Measurements from ENCODE around the gene TBC1D13.
"Not testable (repeated sequence)": the region's sequence is repeated elsewhere in the genome, so short reads cannot be mapped to it uniquely, and the experiment has no call there.

TBC1D13 gene

GRCh38 chr9:128785427-128785826 lies 1.6 kb upstream of the TBC1D13 start:
- no peak for DNase-seq

GRCh38 chr9:128787659-128788058 lies 606 bp downstream of the TBC1D13 start:
- DNase-seq: no peak

GRCh38 chr9:128788445-128788844 lies 1.4 kb downstream of the TBC1D13 start:
- no peak for DNase-seq

DNA sequence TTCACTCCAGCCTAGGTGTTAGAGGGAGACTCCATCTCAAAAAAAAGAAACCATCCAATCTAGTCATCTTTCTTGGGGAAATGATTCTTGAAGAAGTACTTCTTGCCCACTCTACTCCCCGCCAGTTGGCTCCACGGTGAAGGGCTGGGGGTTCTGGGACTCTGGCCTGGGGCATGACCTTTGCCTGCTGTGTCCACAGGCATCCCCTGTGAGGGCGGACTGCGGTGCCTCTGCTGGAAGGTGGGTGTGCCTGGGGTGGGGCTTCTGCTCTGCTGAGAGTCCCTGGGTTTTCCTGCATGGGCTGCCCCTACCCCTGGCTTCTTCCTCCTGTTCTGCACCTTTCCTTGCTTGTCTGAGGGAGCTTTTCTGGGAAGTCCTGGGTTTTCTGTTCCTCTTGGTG lies 3.5 kb downstream of the TBC1D13 start:
- DNase-seq: no peak

DNA sequence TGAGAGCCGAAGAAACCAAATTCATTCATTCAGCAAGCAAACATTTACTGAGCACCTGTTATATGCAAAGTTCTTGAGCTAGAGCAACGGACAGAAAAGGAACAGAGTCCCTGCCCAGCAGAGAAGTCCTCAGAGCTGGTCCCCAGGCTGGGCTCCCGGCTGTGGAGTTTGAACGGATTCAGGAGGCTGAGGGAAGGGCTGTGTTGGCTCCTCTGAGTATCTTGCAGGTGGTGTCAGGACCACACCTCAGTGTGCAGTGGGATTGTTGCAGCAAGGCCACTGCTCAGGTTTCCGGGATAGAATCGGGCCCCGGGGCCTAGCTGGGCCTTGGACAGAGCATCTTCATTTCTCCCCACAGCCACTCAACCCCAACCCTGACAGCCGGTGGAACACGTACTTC lies 5.1 kb downstream of the TBC1D13 start:
- DNase-seq: no peak

DNA sequence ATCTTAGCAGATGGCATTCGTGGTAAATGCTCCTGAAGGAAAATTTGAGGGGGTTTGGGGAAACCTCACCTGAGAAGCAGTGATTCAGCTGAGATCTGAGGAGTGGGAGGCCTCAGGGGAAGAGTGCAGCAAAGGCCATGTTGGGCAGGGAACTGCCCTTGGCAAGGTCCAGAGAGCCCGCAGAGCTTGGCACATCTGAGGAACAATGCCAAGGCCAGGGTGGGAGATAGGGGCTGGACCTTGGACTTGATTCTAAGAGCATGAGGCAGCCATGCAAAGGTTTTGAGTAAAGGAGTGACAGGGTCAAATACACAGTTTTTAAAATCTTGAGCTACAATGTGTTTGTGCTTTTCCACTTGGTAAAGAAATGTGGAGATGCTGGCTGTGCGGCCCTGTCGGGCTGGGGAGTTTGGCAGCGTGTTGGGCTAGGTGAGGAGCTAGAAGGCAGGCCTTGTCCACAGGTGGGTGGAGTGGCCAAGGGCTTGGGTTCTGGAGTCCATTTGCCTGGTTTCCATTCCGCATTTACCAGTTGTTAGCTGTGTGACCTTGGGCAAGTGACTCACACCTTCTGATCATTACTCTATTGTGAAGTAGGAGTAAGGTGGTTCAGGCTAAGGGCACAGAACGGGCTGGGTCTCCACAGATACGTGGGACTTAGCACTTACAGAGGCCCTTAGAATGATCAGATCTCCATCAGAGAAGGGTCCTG lies 6.1 kb downstream of the TBC1D13 start:
- DNase-seq: no peak

GRCh38 chr9:128794961-128795360 lies 7.9 kb downstream of the TBC1D13 start:
- not testable (repeated sequence) for DNase-seq

GRCh38 chr9:128798896-128799295 lies 11.8 kb downstream of the TBC1D13 start:
- DNase-seq: no peak

- no peak for DNase-seq
Measured at GRCh38 chr9:128800061-128800460, 13.0 kb downstream of the TBC1D13 start.

DNA sequence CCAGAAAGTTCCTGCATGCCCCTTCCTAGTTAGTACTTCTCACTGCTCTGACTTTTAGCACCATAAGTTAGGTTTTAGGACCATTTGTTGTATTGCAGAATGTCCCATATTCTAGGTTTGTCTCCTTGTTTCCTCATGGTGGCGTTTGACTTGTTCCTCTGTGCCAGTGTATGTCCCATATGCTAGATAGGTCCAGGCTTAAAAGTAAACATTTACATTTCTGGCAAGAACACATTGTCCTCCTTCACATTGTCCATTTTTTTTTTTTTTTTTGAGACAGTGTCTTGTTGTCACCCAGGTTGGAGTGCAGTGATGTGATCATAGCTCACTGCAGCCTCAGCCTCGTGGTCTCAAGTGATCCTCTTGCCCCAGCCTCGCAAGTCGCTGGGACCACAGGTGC lies 15.4 kb downstream of the TBC1D13 start:
- DNase-seq: no peak

DNA sequence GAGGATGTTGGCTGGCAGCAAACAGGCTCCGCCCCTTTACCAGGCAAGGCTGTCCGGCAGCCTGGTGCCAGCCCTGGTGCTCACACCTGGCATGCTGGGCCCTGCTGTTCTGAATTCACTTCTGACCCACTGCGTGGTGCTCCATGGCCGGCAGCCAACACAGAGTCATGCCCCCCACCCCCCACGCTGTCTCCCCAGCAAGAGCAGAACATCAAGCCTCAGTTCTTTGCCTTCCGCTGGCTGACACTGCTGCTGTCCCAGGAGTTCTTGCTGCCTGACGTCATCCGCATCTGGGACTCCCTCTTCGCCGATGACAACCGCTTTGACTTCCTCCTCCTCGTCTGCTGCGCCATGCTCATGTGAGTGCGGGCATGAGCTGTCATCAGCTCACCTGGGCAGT lies 18.6 kb downstream of the TBC1D13 start:
- DNase-seq: no peak

- no peak for DNase-seq
Measured at GRCh38 chr9:128807827-128808226, 20.8 kb downstream of the TBC1D13 start.

GRCh38 chr9:128808543-128808942 lies 21.5 kb downstream of the TBC1D13 start:
- no peak for DNase-seq

- no peak for DNase-seq
Measured at GRCh38 chr9:128809036-128809599, 22.1 kb downstream of the TBC1D13 start.

- no peak for DNase-seq
Measured at GRCh38 chr9:128809831-128810230, 22.8 kb downstream of the TBC1D13 start.

GRCh38 chr9:128810873-128811272 lies 23.8 kb downstream of the TBC1D13 start:
- DNase-seq: no peak

- DNase-seq: peak; percentile 97
Measured at GRCh38 chr9:128818099-128818838, 31.2 kb downstream of the TBC1D13 start, which contains the start of gene ENDOG. ENDOG (plus strand) TSS chr9:128818500; CDS start chr9:128818685, 185 bp downstream.

DNA sequence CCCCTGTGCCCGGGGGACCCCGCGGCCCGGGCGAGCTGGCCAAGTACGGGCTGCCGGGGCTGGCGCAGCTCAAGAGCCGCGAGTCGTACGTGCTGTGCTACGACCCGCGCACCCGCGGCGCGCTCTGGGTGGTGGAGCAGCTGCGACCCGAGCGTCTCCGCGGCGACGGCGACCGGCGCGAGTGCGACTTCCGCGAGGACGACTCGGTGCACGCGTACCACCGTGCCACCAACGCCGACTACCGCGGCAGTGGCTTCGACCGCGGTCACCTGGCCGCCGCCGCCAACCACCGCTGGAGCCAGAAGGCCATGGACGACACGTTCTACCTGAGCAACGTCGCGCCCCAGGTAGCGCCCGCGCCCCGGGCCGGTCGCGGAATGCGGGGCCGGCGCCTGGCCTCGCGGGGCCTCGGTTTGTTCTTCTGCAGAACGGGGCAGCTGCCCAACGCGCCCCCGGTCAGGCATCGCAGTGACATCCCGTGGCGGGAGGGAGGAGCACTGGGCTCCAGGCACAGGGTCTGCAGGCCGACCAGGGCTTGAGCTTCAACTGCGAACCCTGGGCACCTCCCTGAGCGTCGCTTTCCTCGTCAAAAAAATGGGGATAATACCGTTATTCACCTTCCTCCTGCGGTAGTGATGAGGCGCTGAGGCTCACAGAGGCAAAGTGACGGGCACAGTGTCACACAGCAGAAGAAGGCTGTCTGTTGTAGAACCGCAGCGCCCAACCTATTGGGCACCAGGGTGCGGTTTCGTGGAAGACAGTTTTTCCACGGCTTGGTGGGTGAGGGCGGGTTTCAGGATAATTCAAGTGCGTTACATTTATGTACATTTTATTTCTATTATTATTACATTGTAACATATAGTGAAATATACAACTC lies 32.0 kb downstream of the TBC1D13 start:
- DNase-seq: peak; percentile 30

- no peak for DNase-seq
Measured at GRCh38 chr9:128819716-128820664, 32.9 kb downstream of the TBC1D13 start.

GRCh38 chr9:128820665-128821583 lies 33.9 kb downstream of the TBC1D13 start:
- no peak for DNase-seq
